Liver (tissue), 3 donors: ENCODE results near the gene PCSK6.

ENCODE experiments used
- ATF3 ChIP-seq: IDR thresholded peaks from 2 replicates; pipeline ENCODE4 v1.6.1; 2016; ENCODE audit warnings: antibody characterized with exemption
- EGR1 ChIP-seq, 2 donors: IDR thresholded peaks; 2 replicates each; pipeline ENCODE4 v1.6.1; 2016 to 2018; ENCODE audit warnings: antibody characterized with exemption in 2 of 2, low read depth in 2 of 2
- JUND ChIP-seq, 2 donors: IDR thresholded peaks; 2 replicates each; pipeline ENCODE4 v1.6.1; 2016; ENCODE audit warnings: antibody characterized with exemption in 2 of 2
- MAX ChIP-seq: IDR thresholded peaks from 2 replicates; pipeline ENCODE4 v1.6.1; 2016; ENCODE audit warnings: antibody characterized with exemption
- RAD21 ChIP-seq, 2 donors: IDR thresholded peaks; 2 replicates each; pipeline ENCODE4 v1.6.1; 2016; ENCODE audit warnings: antibody characterized with exemption in 2 of 2, mild to moderate bottlenecking in 2 of 2
- TAF1 ChIP-seq: conservative IDR thresholded peaks from 2 replicates; pipeline ENCODE4 v1.6.1; 2016; ENCODE audit warnings: antibody characterized with exemption, mild to moderate bottlenecking
- YY1 ChIP-seq: IDR thresholded peaks from 2 replicates; pipeline ENCODE4 v1.6.1; 2016; ENCODE audit warnings: antibody characterized with exemption, mild to moderate bottlenecking
- TF ChIP-seq, protein P1 (sequence below): fragments of 150-350 bp; IDR thresholded peaks from 2 replicates; pipeline ENCODE4 v1.5.1; 2017; ENCODE audit warnings: improper control_type of control experiment, low read depth, low read length; ENCODE audit not compliant: missing input control
- donor health status: healthy.
- donor health status: healthy.

DNA sequence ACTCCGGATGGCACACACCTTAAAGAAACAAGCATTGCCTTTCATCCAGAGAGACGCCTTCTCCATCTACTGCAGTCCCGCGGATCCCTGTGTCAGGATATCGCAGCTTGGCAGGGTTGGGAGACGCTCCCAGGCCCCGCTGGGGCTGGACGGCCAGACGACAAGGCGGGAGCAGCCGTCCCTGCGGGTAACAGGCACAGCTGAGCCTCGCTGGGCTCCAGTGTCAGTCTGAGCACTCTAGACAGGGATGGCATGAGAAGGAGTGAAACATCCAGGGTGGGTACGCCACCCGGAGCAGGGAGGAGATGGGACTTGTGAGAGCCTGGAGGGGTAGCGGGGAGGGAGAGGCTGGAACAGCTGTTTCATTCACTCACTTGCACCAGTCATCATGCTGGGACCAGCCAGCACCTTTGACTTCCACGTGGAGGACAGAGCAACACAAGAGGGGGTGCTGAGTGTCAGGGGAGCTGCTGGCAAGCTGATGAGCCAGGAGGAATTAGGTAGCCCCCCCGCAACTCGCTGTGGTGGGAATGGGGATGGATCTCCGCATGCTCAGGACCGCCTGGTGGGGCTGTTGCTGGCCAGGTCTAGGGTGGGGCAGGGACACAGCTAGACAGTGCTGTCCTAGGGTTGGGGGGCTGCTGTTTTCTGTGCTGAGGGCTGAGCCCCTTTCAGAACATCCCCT is 162.9 kb downstream of the PCSK6 start:
- TF ChIP-seq MAX (no peak), YY1 (no peak), ATF3 (no peak), TAF1 (no peak), EGR1 (IDR thresholded peaks at IDR 0.05; ENCODE audit: low read depth in 2 of 2) (no peak), JUND (IDR thresholded peaks at IDR 0.05) (no peak), RAD21 (IDR thresholded peaks at IDR 0.05) (no peak)
- TF ChIP-seq, protein P1, sequence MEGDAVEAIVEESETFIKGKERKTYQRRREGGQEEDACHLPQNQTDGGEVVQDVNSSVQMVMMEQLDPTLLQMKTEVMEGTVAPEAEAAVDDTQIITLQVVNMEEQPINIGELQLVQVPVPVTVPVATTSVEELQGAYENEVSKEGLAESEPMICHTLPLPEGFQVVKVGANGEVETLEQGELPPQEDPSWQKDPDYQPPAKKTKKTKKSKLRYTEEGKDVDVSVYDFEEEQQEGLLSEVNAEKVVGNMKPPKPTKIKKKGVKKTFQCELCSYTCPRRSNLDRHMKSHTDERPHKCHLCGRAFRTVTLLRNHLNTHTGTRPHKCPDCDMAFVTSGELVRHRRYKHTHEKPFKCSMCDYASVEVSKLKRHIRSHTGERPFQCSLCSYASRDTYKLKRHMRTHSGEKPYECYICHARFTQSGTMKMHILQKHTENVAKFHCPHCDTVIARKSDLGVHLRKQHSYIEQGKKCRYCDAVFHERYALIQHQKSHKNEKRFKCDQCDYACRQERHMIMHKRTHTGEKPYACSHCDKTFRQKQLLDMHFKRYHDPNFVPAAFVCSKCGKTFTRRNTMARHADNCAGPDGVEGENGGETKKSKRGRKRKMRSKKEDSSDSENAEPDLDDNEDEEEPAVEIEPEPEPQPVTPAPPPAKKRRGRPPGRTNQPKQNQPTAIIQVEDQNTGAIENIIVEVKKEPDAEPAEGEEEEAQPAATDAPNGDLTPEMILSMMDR: no peak
